ENCODE results near the gene NIT1. TPM values are rescaled to one million over a fixed set of nuclear protein-coding genes. Genes with fewer than 3 reads are reported as not detected.

NIT1 gene
- total RNA-seq, 1 experiment from 2014 or later, result 65.9 TPM

DNA sequence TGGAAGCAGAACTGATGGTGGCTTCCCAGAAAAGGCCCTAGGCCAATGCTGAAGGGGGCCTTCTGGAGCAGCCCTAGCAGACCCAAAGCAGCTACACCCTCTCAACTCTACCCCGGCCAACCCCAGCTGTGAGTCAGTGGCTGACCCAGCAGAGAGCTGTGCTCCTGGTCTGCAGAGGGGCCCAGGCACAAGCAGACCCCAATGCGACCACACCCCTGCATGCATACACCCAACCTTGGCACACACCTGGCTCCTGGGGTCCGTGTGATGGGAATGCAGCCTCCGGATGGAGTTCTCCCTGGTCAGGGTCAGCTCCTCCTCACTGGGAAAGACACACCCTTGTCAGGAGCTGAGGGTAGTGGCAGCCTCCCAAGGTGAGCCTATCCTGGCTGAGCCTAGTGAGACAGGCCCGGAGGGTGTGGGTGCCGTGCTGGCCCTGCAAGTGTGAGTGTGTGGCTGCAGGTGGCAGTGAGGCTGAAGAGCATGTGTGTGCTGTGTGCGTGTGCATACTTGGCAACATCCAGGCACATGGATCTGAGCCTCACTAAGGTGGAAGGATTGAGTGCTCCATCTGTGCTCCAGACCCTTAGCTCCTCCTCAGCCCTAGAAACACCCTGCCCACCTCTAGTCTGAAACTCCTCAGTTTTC, 44.3 kb upstream of the NIT1 start:
- Histone ChIP-seq H3K9me3 (ENCODE audit: control insufficient read depth in 1 of 2, insufficient read depth in 1 of 2, low read depth in 1 of 2, low read length in 2 of 2) (no peaks in the 10 kb centered on the region), H3K27me3 (ENCODE audit: insufficient read depth, low read length) (no peaks in the 10 kb centered on the region), H3K9ac (ENCODE audit: low read length) (no peak overlapping the region), H3K27ac (ENCODE audit: low read depth, low read length) (no peak overlapping the region), H3K36me3 (ENCODE audit: control insufficient read depth in 1 of 2, insufficient read depth in 2 of 2, low read length in 2 of 2) (no peaks in the 10 kb centered on the region), H2AFZ (ENCODE audit: low read depth, low read length, poor library complexity, severe bottlenecking) (no peak overlapping the region), H4K20me1 (ENCODE audit: insufficient read depth) (no peaks in the 10 kb centered on the region), H3K9me2 (ENCODE audit: insufficient read depth) (no peaks in the 10 kb centered on the region), H3K4me2 (ENCODE audit: low read length) (no peak overlapping the region), H3K4me1 (ENCODE audit: control insufficient read depth in 1 of 2, insufficient read depth in 2 of 2, low read length in 2 of 2) (peaks cover 0 to 42% of the 10 kb centered on the region in 2 experiments; a peak in 2 of 4 replicates), H3K79me2 (ENCODE audit: insufficient read depth, low read length) (no peaks in the 10 kb centered on the region), H3K4me3 (replicated peaks in 1 of 2; ENCODE audit: low read depth in 1 of 2, low read length in 2 of 2) (no peak overlapping the region)
- CTCF ChIA-PET, result interaction anchor here (1.0 to 1.1 kb wide), 2 partner anchors 11 to 24 kb away, joined by 3 read pairs; no protein-coding TSS in a partner anchor
- DNase-seq (ENCODE audit: low read depth, low spot score), result no peak
- POLR2A ChIA-PET, result interaction anchor here (1.0 to 1.2 kb wide), 2 partner anchors 9 to 44 kb away, joined by 3 to 4 read pairs; partner anchors contain the start of genes NIT1 and PFDN2
- BruUV-seq (replicated peaks), result no TSS peak
- RAD21 ChIA-PET (ENCODE audit: low non-redundant PET in 1 of 2, low total read pairs in 2 of 2, uncharacterized antibody in 2 of 2, unreplicated experiment in 2 of 2), result interaction anchor here in 1 of 2 experiments (1.3 kb wide), 1 partner anchor 23 kb away, joined by 3 read pairs; no protein-coding TSS in a partner anchor
- intact Hi-C loops (cut with micrococcal nuclease), result no loop called here
- no peak for TF ChIP-seq CEBPB (IDR thresholded peaks at IDR 0.05; ENCODE audit: low read depth)
- TF ChIP-seq, protein P1, sequence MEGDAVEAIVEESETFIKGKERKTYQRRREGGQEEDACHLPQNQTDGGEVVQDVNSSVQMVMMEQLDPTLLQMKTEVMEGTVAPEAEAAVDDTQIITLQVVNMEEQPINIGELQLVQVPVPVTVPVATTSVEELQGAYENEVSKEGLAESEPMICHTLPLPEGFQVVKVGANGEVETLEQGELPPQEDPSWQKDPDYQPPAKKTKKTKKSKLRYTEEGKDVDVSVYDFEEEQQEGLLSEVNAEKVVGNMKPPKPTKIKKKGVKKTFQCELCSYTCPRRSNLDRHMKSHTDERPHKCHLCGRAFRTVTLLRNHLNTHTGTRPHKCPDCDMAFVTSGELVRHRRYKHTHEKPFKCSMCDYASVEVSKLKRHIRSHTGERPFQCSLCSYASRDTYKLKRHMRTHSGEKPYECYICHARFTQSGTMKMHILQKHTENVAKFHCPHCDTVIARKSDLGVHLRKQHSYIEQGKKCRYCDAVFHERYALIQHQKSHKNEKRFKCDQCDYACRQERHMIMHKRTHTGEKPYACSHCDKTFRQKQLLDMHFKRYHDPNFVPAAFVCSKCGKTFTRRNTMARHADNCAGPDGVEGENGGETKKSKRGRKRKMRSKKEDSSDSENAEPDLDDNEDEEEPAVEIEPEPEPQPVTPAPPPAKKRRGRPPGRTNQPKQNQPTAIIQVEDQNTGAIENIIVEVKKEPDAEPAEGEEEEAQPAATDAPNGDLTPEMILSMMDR (IDR thresholded peaks at IDR 0.05 in 2 of 3, conservative IDR thresholded peaks at IDR 0.05 in 1 of 3; ENCODE audit: borderline replicate concordance in 1 of 3, insufficient read depth in 1 of 3, low read depth in 2 of 3, low read length in 2 of 3), result 0 out of 6 replicates have a peak, but pooled peaks of 1 of the 3 experiments have one; percentile 6
- TF ChIP-seq, protein P2, sequence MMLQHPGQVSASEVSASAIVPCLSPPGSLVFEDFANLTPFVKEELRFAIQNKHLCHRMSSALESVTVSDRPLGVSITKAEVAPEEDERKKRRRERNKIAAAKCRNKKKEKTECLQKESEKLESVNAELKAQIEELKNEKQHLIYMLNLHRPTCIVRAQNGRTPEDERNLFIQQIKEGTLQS (IDR thresholded peaks at IDR 0.05), result no peak
- peak; percentile 31 for TF ChIP-seq RAD21 (IDR thresholded peaks at IDR 0.05; ENCODE audit: low read depth)
- peak; percentile 29; the same call in 1 of the 2 replicates for TF ChIP-seq MAX (IDR thresholded peaks at IDR 0.05)
- ATAC-seq, result peak; percentile 71

Measured in HCT116 (cell line).